Stimulated activated naive CD8-positive, alpha-beta T cell treated with anti-CD3 and anti-CD28 coated beads, Interleukin-15, Interleukin-2, amounts not matched to agents 100 ng/mL and 50 ng/mL, for 24 hours (primary cell): ENCODE results near the gene LRRC28.

Experiments used
- H3K27ac Mint-ChIP-seq: one replicate; pipeline ENCODE4 v1.8.0; 2021; ENCODE audit warnings: mild to moderate bottlenecking, mixed read lengths
- H3K27me3 Mint-ChIP-seq: one replicate; pipeline ENCODE4 v1.8.0; 2021; ENCODE audit warnings: mixed read lengths
- H3K36me3 Mint-ChIP-seq: one replicate; pipeline ENCODE4 v1.8.0; 2021; ENCODE audit warnings: low read depth, mixed read lengths
- H3K4me1 Mint-ChIP-seq: one replicate; pipeline ENCODE4 v1.8.0; 2021; ENCODE audit warnings: low read depth, mixed read lengths
- H3K4me3 Mint-ChIP-seq: one replicate; pipeline ENCODE4 v1.8.0; 2021; ENCODE audit warnings: mild to moderate bottlenecking, mixed read lengths
- H3K9me3 Mint-ChIP-seq: one replicate; pipeline ENCODE4 v1.8.0; 2021; ENCODE audit warnings: mixed read lengths

LRRC28 gene

GRCh38 chr15:99413955-99414754, 162.9 kb downstream of the LRRC28 start:
- Mint-ChIP-seq H3K4me3 (no peak overlapping the region), H3K27ac (no peak overlapping the region), H3K9me3 (no peaks in the 10 kb centered on the region), H3K27me3 (no peaks in the 10 kb centered on the region), H3K36me3 (no peaks in the 10 kb centered on the region), H3K4me1 (no peaks in the 10 kb centered on the region)

GRCh38 chr15:99414755-99415731, 163.8 kb downstream of the LRRC28 start:
- no peaks in the 10 kb centered on the region for H3K9me3 Mint-ChIP-seq

DNA sequence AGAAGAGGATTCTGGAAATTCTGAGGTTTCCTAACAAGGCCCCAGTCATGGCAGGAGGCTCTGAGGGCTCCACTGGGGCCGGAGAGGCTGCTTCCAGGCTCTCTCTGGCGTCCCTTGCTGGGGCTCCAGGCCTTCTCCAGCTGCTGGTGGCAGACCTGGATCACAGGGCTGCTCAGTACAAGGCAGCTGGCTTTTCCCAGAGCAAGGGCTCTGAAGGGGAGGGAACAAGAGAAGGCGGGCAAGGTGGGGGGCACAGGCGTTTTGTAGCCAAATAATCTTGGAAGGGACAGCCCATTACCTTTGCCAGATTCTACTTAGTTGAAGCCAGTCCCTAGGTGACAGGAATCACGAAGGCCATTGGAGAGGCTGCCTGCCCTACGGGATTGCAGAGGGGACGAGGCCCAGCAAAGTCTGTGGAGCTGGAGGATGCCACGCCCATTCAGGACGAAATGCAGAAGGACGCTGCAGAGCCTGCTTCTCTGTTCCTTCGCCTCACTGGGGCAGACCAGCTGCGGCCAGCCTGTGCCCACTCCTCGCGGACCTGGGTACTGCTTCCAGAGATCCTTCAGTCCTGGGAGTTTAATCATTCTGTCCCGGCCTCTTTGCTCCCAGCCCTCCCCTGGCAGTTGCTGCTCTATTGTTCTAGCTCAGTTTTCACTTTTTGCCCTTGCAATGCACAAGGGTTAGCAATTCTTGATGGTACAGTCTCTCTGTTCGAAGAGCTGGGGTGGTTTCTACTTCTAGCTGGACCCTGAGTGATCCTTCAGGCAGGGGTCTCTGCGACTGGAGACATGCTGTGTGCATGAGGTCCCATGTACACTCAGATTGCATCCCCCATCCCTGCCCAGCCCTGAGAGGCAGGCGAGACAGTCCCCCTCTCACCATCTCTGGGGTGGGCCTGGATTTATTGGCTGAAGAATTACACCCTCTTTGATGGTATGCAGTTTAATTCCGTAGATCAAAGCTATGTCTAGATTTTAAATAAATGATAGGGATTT, 165.2 kb downstream of the LRRC28 start:
- H3K27me3 Mint-ChIP-seq = no peaks in the 10 kb centered on the region
- no peaks in the 10 kb centered on the region for H3K36me3 Mint-ChIP-seq
- no peak overlapping the region for H3K27ac Mint-ChIP-seq
- no peak overlapping the region for H3K4me3 Mint-ChIP-seq
- no peaks in the 10 kb centered on the region for H3K9me3 Mint-ChIP-seq
- H3K4me1 Mint-ChIP-seq = peaks cover 10% of the 10 kb centered on the region

More at GRCh38 chr15:99414755-99415731, 163.8 kb downstream of the LRRC28 start:
- Mint-ChIP-seq H3K27me3 (no peaks in the 10 kb centered on the region), H3K4me3 (no peak overlapping the region), H3K27ac (no peak overlapping the region), H3K36me3 (no peaks in the 10 kb centered on the region), H3K4me1 (no peaks in the 10 kb centered on the region)

- Mint-ChIP-seq H3K4me3 (no peak overlapping the region), H3K4me1 (peaks cover 53% of the 10 kb centered on the region), H3K9me3 (no peaks in the 10 kb centered on the region), H3K27ac (peak overlapping the region; percentile 11), H3K27me3 (no peaks in the 10 kb centered on the region), H3K36me3 (peaks cover 4% of the 10 kb centered on the region)
These were observed 169.9 kb downstream of the LRRC28 start for GRCh38 chr15:99421172-99421656.

DNA sequence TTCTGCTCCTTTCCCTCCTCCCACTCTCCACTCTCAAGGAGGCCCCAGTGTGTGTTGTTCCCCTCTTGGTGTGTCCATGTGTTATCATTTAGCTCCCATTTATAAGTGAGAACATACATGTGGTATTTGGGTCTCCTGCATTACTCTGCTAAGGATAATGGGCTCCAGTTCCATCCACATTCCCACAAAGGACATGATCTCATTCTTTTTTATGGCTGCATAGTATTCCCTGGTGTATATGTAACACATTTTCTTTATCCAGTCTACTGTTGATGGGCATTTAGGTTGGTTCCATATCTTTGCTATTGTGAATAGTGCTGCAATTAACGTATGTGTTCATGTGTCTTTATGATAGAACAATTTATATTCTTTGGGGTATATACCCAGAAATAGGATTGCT, 170.5 kb downstream of the LRRC28 start:
- Mint-ChIP-seq H3K27me3 (no peaks in the 10 kb centered on the region), H3K9me3 (no peaks in the 10 kb centered on the region), H3K36me3 (peaks cover 4% of the 10 kb centered on the region), H3K4me3 (no peak overlapping the region), H3K4me1 (peaks cover 58% of the 10 kb centered on the region), H3K27ac (peak overlapping the region; percentile 11)

GRCh38 chr15:99423186-99424130, 172.2 kb downstream of the LRRC28 start:
- H3K4me3 Mint-ChIP-seq = no peak overlapping the region
- peaks cover 65% of the 10 kb centered on the region for H3K4me1 Mint-ChIP-seq
- H3K27ac Mint-ChIP-seq = no peak overlapping the region
- no peaks in the 10 kb centered on the region for H3K9me3 Mint-ChIP-seq
- no peaks in the 10 kb centered on the region for H3K27me3 Mint-ChIP-seq
- peaks cover 4% of the 10 kb centered on the region for H3K36me3 Mint-ChIP-seq

GRCh38 chr15:99424131-99424571, 172.9 kb downstream of the LRRC28 start:
- H3K4me3 Mint-ChIP-seq = no peak overlapping the region

DNA sequence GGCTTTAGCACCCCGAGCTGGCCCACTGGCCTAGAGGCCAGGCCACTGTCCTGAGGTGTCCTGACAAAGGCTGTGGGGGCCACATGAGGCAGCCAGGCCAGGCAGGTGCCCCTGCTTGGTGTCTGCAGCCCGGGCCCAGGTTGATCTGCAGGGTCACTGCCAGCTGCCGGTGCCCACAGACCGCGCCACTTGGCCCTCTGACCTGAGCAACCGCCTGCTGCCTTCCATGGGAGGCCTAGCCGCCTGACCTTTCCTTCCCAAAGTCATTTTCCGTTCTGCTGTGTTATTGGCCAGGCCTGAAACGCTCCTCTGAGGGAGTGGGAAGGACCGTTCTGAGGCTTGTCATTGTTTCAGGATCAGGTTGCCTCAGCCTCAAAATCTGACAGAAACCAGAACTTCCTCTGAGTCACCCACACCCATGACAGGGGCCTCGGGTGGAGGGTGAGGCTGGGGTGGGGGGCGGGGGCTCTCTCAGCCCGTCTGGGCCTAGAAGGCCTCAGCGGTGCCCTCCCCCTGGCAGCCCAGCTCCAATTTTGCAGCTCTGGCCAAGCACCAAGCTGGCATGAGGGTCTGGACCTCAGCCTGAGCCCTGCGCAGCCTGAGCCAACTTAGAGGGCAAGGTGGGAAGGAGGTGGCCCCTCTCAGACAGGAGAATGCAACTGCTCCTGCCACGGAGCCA, 173.8 kb downstream of the LRRC28 start:
- Mint-ChIP-seq H3K9me3 (no peaks in the 10 kb centered on the region), H3K4me1 (peaks cover 65% of the 10 kb centered on the region), H3K27me3 (no peaks in the 10 kb centered on the region), H3K36me3 (peaks cover 4% of the 10 kb centered on the region), H3K27ac (peak overlapping the region; percentile 90), H3K4me3 (no peak overlapping the region)

More at GRCh38 chr15:99424131-99424571, 172.9 kb downstream of the LRRC28 start:
- peaks cover 65% of the 10 kb centered on the region for H3K4me1 Mint-ChIP-seq
- no peaks in the 10 kb centered on the region for H3K27me3 Mint-ChIP-seq
- peak overlapping the region; percentile 90 for H3K27ac Mint-ChIP-seq
- H3K36me3 Mint-ChIP-seq = peaks cover 4% of the 10 kb centered on the region
- H3K9me3 Mint-ChIP-seq = no peaks in the 10 kb centered on the region

DNA sequence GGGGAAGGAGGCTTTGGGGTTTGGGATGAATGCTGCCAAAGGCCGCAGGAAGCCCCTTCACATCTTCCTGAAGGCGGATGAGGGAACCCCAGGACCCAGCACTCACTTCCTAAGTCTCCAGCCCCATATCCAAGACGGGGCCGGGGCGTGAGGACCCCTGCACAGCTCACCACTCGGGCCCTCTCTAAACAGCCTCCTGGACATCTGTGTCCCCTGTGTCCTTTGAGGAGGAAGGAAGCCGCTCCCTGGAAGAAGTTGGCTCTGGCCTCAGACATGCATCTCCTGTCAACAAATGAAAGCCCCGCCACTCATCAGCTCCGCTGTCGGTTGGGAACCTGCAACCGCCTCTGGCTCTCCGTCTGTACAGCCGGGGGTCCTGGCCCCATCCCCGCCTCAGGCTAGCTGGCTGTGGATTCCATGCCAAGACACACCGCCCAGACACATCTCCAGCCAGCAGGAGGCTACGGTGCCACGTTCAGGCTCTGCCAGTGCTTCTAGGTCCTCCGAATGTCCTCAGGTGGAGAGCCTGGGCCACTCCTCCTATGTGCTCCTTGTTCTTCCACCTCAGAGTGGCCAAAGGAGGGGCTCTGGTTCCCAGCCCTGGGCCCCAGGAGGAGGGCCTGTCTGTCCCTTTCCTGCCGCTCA, 174.5 kb downstream of the LRRC28 start:
- Mint-ChIP-seq H3K27me3 (no peaks in the 10 kb centered on the region), H3K9me3 (no peaks in the 10 kb centered on the region), H3K4me1 (peaks cover 62% of the 10 kb centered on the region), H3K4me3 (no peak overlapping the region), H3K36me3 (peaks cover 4% of the 10 kb centered on the region), H3K27ac (peak overlapping the region; percentile 67)

DNA sequence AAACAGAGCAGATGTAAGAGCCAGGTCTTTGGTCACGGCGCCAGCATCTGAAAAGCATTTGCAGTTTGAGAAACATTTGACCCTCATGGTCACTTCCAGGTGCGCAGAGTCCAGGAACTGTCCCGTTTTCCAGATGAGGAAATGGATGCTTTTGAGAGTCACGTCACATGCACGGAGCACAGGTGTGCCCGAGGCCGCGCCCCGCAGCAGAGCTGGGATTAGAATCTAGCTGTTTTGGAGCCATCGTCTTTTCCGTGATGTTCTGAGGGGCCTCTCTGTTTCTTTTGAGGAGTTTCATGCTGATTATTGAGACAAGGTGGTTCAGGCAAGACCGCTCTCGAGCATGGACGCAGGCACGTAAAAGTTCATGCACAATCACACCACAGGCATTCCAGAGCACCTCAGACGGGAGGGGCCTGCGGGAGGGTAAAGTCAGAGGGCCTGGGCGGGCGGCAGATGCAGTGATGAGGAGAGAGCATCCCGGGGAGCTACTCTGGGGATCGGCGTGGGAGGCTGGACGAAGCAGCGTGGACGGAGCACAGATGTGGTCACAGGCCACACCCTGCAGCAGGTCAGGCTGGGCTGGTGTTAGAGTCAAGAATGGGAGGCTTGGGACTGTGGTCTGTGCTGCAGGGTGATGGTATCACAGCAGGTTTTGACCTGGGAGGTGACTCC, 175.3 kb downstream of the LRRC28 start:
- H3K4me3 Mint-ChIP-seq = no peak overlapping the region
- H3K4me1 Mint-ChIP-seq = peaks cover 58% of the 10 kb centered on the region
- no peaks in the 10 kb centered on the region for H3K9me3 Mint-ChIP-seq
- no peaks in the 10 kb centered on the region for H3K27me3 Mint-ChIP-seq
- peak overlapping the region; percentile 67 for H3K27ac Mint-ChIP-seq
- H3K36me3 Mint-ChIP-seq = peaks cover 4% of the 10 kb centered on the region

- Mint-ChIP-seq H3K36me3 (peaks cover 4% of the 10 kb centered on the region), H3K27ac (peak overlapping the region; percentile 66), H3K4me3 (no peak overlapping the region), H3K4me1 (peaks cover 59% of the 10 kb centered on the region), H3K9me3 (no peaks in the 10 kb centered on the region), H3K27me3 (no peaks in the 10 kb centered on the region)
These were observed 175.9 kb downstream of the LRRC28 start for GRCh38 chr15:99427210-99427609.
